MM.1S (cell line): ENCODE data around the gene CNTNAP2.

Source experiments
- CTCF ChIP-seq: fragments of 300-600 bp; sonication (generic); IDR thresholded peaks from 2 replicates; pipeline ENCODE4 v1.5.1; 2016; ENCODE audit warnings: antibody characterized with exemption, low read length, mixed read lengths
- EZH2 ChIP-seq: fragments of 300-600 bp; sonication (generic); optimal IDR thresholded peaks from 2 replicates; pipeline ENCODE3; 2017; ENCODE audit warnings: low read depth, mild to moderate bottlenecking, antibody characterized with exemption, low read length, mixed read lengths
- EZH2phosphoT487 ChIP-seq: fragments of 300-600 bp; sonication (generic); IDR thresholded peaks from 2 replicates; pipeline ENCODE4 v1.6.1; 2018; ENCODE audit warnings: antibody characterized with exemption, low read length

- TF ChIP-seq CTCF, result no peak
- TF ChIP-seq EZH2, result no peak
- no peak for TF ChIP-seq EZH2phosphoT487
Measured at GRCh38 chr7:147197006-147197405, 1080.4 kb downstream of the CNTNAP2 start.
